Activated CD4-positive, alpha-beta T cell treated with anti-CD3 and anti-CD28 coated beads for 24 hours (primary cell): ENCODE results near the gene APOL4.
"Not testable (repeated sequence)": the region's sequence is repeated elsewhere in the genome, so short reads cannot be mapped to it uniquely, and the experiment has no call there.

Source experiments
- DNase-seq, 2 donors: peaks; one replicate each; pipeline ENCODE4 v3.0.0-alpha.2; 2020; ENCODE audit warnings: low read depth in 2 of 2

Gene APOL4

DNA sequence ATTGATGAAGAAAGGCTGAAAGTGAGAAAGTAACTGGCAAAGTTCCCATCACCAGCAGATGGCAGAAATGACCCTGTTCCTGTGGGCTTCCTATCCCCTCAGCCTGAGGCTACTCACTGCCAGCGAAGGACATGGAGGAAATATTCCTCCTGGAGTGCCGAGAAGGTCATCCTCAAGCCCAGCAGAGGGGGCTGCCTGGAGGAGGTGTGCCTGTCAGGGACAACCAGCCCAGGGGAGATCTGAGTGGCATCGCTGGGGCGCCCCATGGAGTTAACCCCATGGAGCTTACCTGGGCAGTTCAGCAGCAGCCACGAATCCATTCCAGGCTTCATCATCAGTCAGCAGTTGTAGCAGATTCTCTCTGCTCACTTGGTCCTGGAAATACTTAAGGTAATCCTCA lies 29.4 kb upstream of the APOL4 start:
- DNase-seq = not testable (repeated sequence)

DNA sequence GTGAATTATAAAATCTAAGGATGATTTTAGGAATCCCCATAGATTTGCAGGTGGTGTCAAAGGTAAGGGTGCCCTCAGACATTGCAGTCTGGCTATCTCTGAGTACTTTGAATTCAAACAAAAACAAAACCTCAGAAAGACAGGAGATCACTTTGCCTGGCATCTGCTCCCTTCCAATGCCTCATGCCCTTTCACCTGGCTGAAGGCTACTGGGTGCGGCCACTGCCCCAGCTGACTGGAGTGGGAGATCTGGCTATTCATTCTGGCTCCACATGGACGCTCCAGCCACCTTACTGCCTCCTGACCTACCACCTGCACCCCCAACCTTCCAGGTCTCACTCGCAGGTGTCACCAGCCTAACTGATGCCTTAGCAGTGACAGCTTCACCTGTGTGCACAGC lies 28.0 kb upstream of the APOL4 start:
- DNase-seq = not testable (repeated sequence)

DNA sequence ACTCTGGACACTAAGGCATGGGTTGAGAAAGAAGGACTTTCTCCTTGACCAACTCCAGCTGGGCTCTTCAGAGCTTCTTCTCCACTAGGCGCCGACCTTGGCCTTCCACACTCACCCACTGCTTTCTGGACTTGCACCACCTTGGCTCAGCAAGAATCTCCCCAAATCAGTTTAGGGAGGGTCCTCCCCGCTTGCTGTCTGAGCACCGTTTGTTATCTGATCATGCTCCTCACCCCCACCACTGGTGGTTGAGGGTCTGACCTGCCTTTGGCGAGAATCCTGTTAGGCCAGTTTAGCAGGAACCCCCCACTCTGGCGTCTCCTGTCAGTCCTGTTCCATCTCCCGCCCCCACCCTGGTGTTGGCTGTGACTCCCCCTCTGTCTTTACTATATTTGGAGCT lies 27.3 kb upstream of the APOL4 start:
- no peak for DNase-seq

DNA sequence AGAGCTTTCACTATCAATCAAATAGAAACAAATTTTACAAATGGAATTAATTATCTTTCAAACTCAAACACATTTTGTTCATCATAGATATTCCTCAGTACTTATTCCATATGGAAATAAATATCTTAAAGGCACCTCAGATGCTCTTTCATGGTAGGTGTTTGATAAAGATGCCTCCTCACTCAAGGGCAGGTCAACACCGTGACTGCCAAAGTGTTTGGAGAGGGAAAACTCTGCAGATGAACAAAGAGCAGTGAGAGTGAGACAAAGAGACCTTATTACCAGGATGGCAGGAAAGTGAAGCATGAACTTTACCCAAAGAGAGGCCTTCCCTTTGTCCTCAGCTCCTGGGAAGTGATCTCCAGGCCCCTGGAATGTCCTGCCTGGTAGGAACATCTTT lies 26.8 kb upstream of the APOL4 start:
- DNase-seq = not testable (repeated sequence)

DNA sequence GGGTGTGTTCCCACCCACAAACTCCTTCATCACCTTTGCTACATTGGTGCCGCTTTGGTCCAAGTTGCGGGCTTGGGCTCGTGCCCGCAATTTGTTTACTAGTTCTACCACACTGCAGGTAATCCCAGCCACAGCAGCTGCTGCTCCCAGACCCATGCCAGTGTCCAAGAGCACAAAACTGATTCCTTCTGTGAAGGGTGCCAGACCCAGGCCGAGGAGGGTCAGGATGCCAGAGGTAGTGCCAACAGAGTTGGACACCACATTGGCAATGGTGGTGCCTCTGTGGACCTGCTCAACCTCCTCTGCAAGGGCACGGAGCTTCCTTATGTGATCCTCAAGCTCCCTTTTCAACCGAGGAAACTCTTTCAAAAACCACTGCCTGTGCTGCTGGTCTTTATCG lies 26.2 kb upstream of the APOL4 start:
- no peak for DNase-seq

DNA sequence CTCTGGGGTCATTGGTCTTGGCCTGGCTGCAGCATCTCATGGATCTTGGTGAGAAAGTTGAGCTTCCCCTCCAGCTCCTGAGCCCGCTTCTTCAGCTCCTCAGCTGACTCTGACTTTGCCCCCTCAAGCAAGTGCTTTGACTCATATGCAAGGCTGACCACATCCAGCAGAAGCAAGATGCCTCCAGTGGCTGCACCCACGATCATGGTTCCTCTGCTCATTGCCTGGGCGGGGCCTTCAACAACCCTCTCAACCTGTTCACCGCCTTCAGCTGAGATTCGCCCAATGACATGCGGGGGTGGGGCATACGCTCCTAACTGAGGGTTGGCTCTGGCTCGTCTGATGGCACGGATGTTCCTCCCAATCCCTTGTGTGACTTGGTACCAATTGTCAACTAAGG lies 25.8 kb upstream of the APOL4 start:
- no peak for DNase-seq

DNA sequence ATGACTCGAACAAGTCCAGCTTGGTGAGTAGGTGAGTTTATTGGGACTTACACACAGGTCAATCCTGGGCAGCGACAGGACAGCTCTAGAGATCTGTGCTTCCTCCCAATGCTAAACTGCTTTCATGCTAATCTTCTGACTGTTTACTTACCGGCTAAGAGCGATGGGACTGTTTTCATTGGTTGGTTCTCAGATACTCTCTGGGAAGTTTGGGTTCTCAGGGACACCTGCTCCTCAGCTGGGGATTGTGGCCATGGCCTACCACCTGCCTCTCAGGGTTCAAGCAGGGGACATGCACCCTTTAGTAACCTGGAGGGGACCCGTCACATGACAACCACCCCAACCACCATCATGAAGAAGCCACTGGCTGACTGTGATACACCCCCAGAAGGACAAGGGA lies 24.6 kb upstream of the APOL4 start:
- no peak for DNase-seq

DNA sequence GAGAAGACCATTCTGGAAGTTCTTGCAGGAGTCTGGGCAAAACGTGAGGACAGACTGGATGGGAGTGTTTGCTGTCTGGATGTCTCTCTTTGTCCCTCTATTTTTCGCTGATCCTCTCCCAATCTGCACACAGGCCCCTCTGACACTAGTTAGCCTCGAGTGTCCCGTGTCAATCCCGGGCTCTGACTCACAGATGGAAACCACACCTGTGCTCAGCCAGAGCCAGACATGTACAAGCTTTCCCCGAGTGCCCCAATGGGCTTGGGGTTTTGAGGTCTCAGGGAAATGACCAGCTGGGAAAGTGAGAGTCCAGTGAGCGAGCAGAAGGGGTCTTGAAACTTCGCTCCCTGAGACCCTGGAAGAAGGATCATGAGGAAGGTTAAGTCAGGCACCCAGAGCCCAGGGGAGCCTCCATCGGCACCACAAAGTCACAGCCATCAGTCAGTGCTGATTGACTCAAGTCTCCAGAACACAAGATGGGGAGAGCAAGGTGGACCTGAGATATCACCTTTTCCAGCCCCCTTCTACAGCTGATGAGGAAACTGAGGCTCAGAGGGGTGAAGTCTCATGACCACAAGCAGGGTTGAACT lies 23.8 kb upstream of the APOL4 start:
- DNase-seq = no peak

DNA sequence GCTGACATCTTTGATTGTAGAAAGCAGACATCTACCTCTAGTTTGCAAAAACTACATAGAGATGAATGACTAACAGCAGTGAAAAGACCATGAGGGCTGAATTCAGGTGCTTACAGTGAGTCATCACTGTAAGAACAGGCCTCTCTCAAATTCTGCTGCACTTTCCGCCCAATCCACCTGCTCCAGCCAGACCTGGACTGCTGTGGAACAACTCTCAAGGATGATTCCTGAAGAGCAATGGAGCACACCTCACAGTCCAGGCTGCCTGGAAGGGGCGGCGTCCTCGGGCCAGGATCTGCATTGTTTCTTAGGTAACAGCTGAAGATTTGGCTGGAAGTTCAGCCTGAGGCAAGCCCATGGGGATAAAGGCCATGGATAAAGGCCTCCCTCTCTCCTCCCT lies 22.6 kb upstream of the APOL4 start:
- no peak for DNase-seq

DNA sequence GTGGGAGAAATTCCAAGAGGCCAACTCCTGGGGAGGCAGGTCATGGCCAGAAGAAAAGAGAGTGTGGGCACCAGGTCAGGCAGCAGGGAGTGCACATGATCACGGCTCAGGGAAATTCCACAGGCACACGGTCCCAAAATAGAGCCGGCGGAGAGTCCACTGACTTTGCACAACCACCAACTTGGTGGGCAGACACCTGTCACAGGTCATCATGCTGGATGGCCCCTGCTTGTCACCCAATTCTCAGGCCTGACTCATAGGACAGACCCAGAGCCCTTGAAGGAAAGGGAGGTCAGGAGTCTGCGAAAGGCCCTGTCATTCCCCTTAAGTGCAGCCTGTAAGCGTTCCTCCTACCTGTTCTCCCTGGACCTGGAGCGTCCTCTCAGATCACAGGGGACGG lies 21.9 kb upstream of the APOL4 start:
- no peak for DNase-seq

DNA sequence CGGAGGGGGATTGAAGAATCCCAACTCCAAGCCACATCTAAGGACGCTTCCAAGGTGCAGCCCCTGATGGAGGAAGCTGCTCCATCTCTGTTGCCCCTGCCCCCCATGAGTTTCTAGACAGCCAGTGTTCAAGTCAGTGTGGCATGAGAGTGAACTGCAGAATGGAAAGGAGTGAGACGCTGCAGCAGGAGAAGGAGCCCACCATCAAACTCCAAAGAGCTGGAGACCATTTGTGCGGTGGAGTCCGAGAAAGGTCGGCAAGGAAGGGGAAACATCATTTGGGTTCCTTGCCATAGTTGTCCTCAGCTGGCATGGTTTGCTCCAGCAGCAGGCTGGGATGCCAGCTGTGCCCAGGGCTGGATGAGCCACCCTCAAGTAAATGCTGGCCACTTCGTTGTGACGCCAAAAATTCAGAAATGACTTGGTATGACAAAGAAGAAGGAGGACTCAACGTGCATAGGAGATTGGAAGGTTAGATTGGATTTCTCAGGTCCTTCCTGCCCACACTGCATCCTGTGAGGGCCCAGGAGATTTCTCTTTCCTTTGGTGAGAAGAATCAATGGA lies 21.4 kb upstream of the APOL4 start:
- no peak for DNase-seq

DNA sequence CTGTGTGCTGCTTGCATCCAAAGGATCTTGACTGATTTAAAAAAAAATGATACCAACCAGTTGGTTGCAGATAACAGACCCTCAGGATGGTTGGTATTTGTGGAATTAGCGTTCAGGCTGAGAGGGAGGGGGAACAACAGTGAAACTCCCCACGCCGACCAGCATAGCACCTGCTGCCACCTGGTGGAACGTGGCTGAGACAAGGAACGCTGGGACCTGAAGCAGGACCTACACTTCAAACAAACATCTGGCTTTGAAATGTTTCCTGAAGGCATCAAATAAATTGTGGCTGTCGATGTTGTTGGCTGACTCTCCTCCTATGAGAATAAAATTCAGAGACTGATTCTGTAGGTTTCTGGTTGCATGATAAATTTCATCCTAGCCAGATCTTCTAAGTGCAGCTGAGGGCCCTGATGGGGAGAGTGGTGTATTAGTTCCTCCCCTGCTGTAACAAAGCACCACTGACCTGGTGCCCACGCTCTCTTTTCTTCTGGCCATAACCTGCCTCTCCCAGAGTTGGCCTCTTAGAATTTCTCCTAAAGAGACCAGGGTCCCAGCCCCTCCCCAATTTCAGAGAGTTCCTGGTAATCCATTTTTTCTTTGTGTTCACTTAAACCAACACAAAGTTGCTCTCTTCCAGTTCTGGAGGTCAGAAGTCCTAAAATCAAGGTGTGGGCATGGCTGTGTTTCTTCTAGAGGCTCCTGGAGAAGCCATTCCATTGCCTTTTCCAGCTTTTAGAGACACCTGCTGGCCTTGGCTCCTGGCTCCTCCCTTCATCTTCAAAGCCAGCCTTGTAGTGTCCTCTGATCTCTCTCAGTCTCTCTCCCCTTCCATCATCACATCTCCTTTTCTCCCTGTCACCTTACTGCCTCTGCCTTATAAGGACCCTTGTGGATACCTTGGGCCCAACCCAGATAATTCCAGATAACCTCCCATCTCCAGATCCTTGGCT lies 20.5 kb upstream of the APOL4 start:
- peak; percentile 32 to 36 for DNase-seq

DNA sequence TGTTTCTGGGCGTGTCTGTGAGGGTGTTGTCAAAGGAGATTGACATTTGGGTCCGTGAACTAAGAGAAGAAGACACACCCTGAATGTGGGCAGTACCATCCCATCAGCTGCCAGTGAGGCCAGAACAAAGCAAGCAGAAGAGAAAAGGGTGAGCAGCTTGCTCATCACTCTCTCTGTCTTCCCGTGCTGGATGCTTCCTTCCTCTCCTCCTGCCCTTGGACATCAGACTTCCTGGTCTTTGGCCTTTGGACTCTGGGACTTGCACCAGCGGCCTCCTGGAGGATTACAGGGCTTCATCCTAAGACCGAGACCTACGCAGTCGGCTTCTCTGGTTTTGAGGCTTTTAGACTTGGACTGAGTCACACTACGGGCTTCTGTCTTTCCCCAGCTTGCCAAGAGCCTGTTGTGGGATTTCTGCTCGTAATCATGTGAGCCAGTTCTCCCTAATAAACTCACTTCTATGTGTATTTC lies 18.9 kb upstream of the APOL4 start:
- no peak for DNase-seq

DNA sequence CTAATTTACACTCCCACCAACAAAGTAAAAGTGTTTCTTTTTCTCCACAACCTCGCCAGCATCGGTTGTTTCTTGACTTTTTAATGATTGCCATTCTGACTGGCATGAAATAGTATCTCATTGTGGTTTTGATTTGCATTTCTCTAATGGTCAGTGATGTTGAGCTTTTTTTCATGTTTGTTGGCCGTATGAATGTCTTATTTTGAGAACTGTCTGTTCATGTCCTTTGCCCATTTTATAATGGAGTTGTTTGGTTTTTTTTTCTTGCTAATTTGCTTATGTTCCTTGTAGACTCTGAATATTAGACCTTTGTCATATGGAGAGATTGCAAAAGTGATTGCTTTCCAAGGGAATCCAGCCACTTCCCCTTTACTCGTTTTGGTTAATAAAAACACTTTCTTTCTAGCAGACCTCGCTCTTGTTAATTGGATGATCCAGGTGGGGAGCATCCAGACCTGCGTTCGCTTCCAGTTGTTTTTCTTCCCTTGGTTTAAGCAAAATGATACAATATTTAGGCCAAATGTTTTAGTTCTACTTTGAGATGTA lies 17.1 kb upstream of the APOL4 start:
- DNase-seq = no peak

DNA sequence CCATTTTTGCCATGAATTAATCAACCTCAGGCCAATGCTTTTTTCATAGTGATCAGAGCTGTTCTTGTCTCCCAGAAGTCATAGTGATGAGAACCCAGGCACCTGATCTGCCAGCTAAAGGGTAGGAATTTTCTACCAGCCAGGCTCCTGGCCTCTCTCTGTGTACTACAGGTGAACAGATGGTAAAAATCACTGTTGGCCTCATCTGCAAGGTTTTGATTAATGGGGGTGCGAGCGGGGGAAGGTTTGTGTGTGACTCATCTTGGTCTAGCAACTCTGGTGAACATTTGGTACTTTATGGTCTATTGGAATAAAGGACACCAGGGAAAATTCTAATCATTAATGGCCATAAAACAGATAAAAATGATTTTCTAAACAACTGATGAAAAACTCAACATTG lies 14.4 kb upstream of the APOL4 start:
- no peak for DNase-seq

DNA sequence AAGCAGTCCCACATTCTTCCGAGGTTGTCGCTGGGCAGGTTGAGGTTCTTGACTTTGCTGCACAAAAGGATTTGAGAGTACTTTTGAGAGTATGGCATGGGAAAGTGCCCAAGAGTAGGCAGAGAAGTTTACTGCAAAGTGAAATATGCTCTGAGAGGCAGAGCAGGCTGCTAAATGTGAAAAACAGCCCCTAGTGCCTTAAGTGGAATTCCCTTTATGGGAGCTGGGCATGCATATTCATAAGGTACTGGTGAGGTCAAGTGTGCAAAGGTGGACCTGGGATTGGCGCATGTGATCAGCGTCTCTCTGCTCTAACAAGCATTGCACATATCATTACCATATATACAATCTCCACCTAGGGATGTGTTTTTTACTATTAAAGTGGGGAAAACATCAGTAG lies 12.0 kb upstream of the APOL4 start:
- DNase-seq = no peak

DNA sequence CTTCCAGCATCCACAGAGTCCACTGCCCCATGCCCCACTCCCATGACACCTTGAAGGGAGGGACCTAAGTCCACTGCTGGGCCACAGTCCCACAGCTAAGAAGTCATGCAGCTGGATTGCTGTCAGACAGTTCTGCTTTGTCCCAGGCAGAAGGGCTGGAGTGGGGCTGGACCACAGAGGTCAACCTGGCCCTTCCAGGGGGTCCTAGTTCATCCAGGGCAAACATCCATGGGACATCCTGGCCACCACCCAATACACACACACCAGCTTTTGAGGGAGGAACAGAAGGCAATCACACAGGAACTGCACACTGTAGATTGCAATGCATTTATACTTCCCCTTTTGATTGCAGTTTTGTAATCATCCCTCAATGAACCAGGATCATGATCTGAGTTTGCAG lies 11.3 kb upstream of the APOL4 start:
- no peak for DNase-seq

DNA sequence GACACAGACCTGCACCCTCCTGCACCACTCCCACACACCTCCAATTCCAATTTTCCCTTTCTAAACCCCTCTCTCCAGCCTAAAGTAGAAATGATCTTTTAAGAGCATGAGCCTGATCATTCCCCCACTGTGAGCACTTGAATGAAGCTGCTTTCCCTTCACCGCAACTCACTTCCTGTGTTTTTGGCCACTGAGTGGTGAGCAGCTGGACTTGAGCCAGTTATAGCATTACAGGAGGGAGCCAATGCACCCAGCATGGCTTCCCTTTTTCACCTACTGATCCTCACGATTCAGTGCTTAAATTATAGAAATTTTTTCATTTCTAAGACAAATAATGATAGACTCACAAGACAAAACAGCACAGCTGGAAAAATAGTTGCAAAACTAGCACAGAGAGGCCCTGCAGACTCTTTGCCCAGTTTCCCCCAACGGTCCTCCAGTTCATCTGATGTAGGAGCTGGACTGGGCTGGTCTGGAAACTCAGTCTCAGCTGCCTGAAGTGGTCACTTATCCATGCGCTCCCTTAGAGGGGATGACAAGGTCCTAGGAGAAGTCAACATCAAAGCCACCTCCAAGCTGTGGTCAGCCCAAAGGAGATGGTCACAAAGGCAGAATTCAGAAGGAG lies 9.7 kb upstream of the APOL4 start:
- no peak for DNase-seq

DNA sequence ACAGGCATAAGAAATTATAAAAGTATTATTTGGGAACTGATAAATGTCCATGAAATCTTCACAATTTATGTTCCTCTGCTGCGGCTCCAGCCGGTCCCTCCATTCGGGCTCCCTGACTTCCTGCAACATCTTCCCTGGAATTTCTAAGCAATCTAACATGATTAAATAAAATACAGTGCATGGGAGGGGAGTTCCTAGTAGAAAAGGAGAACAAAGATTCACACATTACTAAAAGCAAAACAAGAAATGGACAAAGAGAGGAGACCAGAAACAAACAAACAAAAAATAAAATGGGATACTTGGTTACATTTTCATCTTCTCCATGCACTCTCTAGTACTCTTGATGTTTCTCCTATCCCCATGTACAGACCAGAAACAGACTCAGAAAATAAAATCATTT lies 8.6 kb upstream of the APOL4 start:
- no peak for DNase-seq

DNA sequence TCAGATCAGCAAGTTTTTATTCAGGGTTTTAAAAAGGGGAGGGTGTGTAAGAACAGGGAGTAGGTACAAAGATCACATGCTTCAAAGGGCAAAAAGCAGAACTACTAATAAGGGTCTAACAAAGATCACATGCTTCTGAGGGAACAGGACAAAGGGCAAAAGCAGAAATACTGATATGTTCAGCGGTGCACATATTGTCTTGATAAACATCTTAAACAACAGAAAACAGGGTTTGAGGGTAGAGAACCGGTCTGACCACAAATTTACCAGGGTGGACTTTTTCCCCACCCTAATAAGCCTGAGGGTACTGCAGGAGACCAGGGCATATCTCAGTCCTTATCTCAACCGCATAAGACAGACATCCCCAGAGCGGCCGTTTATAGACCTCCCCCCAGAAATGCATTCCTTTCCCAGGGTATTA lies 7.9 kb upstream of the APOL4 start:
- DNase-seq = not testable (repeated sequence)

DNA sequence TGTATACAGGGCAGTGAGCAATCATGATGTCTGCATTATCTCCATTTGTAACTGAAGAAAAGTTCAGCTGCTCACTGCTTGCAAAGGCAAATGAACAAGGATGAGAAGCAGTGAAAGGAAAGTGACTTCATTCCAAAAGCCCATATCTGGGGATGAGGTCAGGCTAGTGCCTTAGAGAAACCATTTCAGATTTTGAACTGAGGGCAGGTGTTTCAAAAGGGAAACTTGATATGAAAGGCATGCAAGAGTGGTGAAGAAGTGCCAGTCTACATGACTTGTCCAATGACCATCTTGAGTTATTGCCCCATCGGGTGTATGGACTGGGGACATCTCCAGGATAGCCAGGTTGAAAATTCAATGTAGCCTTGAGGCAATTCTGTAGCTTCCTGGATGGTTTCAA lies 7.3 kb upstream of the APOL4 start:
- DNase-seq = no peak

DNA sequence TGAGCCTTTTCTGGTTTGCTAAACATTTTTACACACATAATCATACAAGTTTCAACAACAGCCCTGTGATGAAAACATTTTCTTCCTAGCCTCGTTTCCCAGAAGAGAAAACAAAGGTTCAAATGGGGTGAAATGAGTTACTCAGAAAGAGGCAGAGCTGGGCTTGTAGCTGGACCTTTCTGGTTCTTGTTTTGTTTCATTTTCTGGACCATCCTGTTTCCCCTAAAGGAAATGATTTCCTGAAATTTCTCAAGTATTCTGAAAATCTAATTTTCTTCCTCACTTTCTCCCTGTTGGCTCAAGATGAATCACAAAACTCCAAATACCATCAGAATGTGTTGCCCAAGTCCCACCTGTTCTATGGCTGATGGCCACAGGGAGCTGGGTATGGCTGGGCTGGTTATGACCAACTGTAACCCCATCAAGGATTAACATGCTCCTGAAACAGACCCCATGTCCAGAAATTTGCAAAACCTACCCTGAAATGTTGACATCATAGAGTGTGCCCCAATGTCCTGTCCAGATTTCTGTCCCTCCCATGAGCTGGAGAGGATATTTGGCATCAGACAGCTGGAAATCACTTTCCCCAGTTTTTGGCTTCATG lies 6.7 kb upstream of the APOL4 start:
- DNase-seq = no peak
